DOHH2 (cell line): Measurements from ENCODE around the gene SCRN3.

ENCODE experiments used
- CTCF ChIP-seq: fragments of 200-600 bp; sonication (generic); IDR thresholded peaks from one replicate; pipeline ENCODE4 v1.5.1; 2014; ENCODE audit warnings: antibody characterized with exemption, mild to moderate bottlenecking, low read depth, low read length; ENCODE audit not compliant: poor library complexity, severe bottlenecking
- EZH2phosphoT487 ChIP-seq: fragments of 200-600 bp; sonication (generic); IDR thresholded peaks from 2 replicates; pipeline ENCODE4 v1.6.1; 2017; ENCODE audit warnings: borderline replicate concordance, mild to moderate bottlenecking, antibody characterized with exemption, low read length, moderate library complexity, mixed read lengths

- TF ChIP-seq CTCF (no peak), EZH2phosphoT487 (no peak)
Measured at GRCh38 chr2:174461221-174461620, 65.7 kb downstream of the SCRN3 start.
